Skeletal muscle tissue (tissue), 4 donors: ENCODE results near the gene SLC34A3. TPM values are rescaled to one million over a fixed set of nuclear protein-coding genes. Genes with fewer than 3 reads are reported as not detected.

Experiments
- H3K27ac ChIP-seq: one replicate; pipeline ENCODE4 v1.7.0; 2013; ENCODE audit warnings: mild to moderate bottlenecking, low read depth, low read length, inconsistent platforms
- H3K27me3 ChIP-seq, 3 donors: one replicate each; pipeline ENCODE4 v1.7.0; 2013; ENCODE audit warnings: low read length in 3 of 3; ENCODE audit not compliant: control insufficient read depth in 3 of 3, insufficient read depth in 3 of 3
- H3K36me3 ChIP-seq, 3 donors: one replicate each; pipeline ENCODE4 v1.7.0; 2013; ENCODE audit warnings: low read length in 3 of 3; ENCODE audit not compliant: control insufficient read depth in 3 of 3, insufficient read depth in 3 of 3
- H3K4me1 ChIP-seq, 3 donors: one replicate each; pipeline ENCODE4 v1.7.0; 2013; ENCODE audit warnings: low read length in 3 of 3, mild to moderate bottlenecking in 3 of 3; ENCODE audit not compliant: control insufficient read depth in 3 of 3, insufficient read depth in 3 of 3
- H3K4me3 ChIP-seq, 3 donors: one replicate each; pipeline ENCODE4 v1.7.0; 2013; ENCODE audit warnings: low read length in 3 of 3
- H3K9ac ChIP-seq, 3 donors: one replicate each; pipeline ENCODE4 v1.7.0; 2013; ENCODE audit warnings: low read length in 3 of 3, mild to moderate bottlenecking in 3 of 3, moderate library complexity in 2 of 3, low read depth in 1 of 3
- H3K9me3 ChIP-seq, 3 donors: one replicate each; pipeline ENCODE4 v1.7.0; 2013; ENCODE audit warnings: low read length in 3 of 3; ENCODE audit not compliant: control insufficient read depth in 3 of 3
- total RNA-seq: library from RNA; depleted of rRNA; stranded (reverse); fragments of >200 nt; gene quantifications from one replicate; pipeline ENCODE4 v1.2.3, GENCODE V29; 2014
- donor health status: Osteomylitis.

The SLC34A3 gene
- total RNA-seq, 1 donor from 2014 or later: not detected

- H3K27me3 ChIP-seq: no peaks in the 10 kb centered on the region
- H3K27ac ChIP-seq: peak overlapping the region; percentile 73
- peak overlapping the region; percentile 96 to 99 (median 97) for H3K4me3 ChIP-seq
- peak overlapping the region; percentile 84 to 93 (median 91) for H3K9ac ChIP-seq
- H3K9me3 ChIP-seq: no peaks in the 10 kb centered on the region
- peaks cover 51 to 62% (median 52%) of the 10 kb centered on the region in 3 donors for H3K4me1 ChIP-seq
- H3K36me3 ChIP-seq: peaks cover 3 to 12% (median 3%) of the 10 kb centered on the region in 3 donors
Measured at GRCh38 chr9:137204731-137205125, 26.0 kb upstream of the SLC34A3 start.

GRCh38 chr9:137205126-137206069 lies 25.3 kb upstream of the SLC34A3 start, which contains the start of the genes NDOR1 and TMEM203:
NDOR1 (plus strand) TSS chr9:137205700; CDS start chr9:137205778, 78 bp downstream.
TMEM203 (minus strand) TSS chr9:137205648; CDS start chr9:137205414, 234 bp downstream.
- peak within 1 kb of the TSS; percentile 84 to 93 (median 91) for H3K9ac ChIP-seq
- peak within 1 kb of the TSS; percentile 73 for H3K27ac ChIP-seq
- no peaks in the 10 kb centered on the region for H3K9me3 ChIP-seq
- H3K4me3 ChIP-seq: peak within 1 kb of the TSS; percentile 96 to 99 (median 97)
- H3K4me1 ChIP-seq: peaks cover 51 to 61% (median 52%) of the 10 kb centered on the region in 3 donors
- peaks cover 3 to 12% (median 3%) of the 10 kb centered on the region in 3 donors for H3K36me3 ChIP-seq
- H3K27me3 ChIP-seq: no peaks in the 10 kb centered on the region

- H3K9ac ChIP-seq: peak overlapping the region; percentile 84 to 93 (median 91)
Measured at GRCh38 chr9:137206602-137207001, 24.1 kb upstream of the SLC34A3 start.

GRCh38 chr9:137211532-137211931 lies 19.2 kb upstream of the SLC34A3 start:
- Histone ChIP-seq H3K36me3 (peaks cover 3 to 12% (median 5%) of the 10 kb centered on the region in 3 donors), H3K4me3 (no peak overlapping the region), H3K4me1 (peaks cover 4 to 12% (median 5%) of the 10 kb centered on the region in 3 donors)

More at GRCh38 chr9:137206602-137207001, 24.1 kb upstream of the SLC34A3 start:
- peaks cover 3 to 12% (median 3%) of the 10 kb centered on the region in 3 donors for H3K36me3 ChIP-seq
- peak overlapping the region; percentile 96 to 99 (median 97) for H3K4me3 ChIP-seq
- H3K27ac ChIP-seq: no peak overlapping the region
- H3K27me3 ChIP-seq: no peaks in the 10 kb centered on the region
- H3K9me3 ChIP-seq: no peaks in the 10 kb centered on the region
- H3K4me1 ChIP-seq: peaks cover 45 to 54% (median 46%) of the 10 kb centered on the region in 3 donors

GRCh38 chr9:137212520-137212919 lies 18.2 kb upstream of the SLC34A3 start:
- Histone ChIP-seq H3K36me3 (peaks cover 1 to 6% (median 5%) of the 10 kb centered on the region in 3 donors), H3K27ac (no peak overlapping the region), H3K4me3 (no peak overlapping the region), H3K9ac (no peak overlapping the region), H3K4me1 (peaks cover 4 to 12% (median 7%) of the 10 kb centered on the region in 3 donors), H3K9me3 (no peaks in the 10 kb centered on the region), H3K27me3 (no peaks in the 10 kb centered on the region)

More at GRCh38 chr9:137211532-137211931, 19.2 kb upstream of the SLC34A3 start:
- Histone ChIP-seq H3K27me3 (no peaks in the 10 kb centered on the region), H3K27ac (no peak overlapping the region), H3K9ac (no peak overlapping the region), H3K9me3 (no peaks in the 10 kb centered on the region)

- H3K27me3 ChIP-seq: no peaks in the 10 kb centered on the region
- no peak overlapping the region for H3K4me3 ChIP-seq
- H3K9ac ChIP-seq: no peak overlapping the region
- H3K27ac ChIP-seq: no peak overlapping the region
- no peaks in the 10 kb centered on the region for H3K9me3 ChIP-seq
- H3K4me1 ChIP-seq: peaks cover 8 to 19% (median 14%) of the 10 kb centered on the region in 3 donors
- H3K36me3 ChIP-seq: peaks cover 0 to 6% (median 5%) of the 10 kb centered on the region in 3 donors
Measured at GRCh38 chr9:137213160-137214060, 17.3 kb upstream of the SLC34A3 start.

GRCh38 chr9:137214620-137215019 lies 16.1 kb upstream of the SLC34A3 start:
- Histone ChIP-seq H3K4me1 (peaks cover 8 to 27% (median 14%) of the 10 kb centered on the region in 3 donors), H3K27ac (no peak overlapping the region), H3K36me3 (peaks cover 0 to 2% (median 0%) of the 10 kb centered on the region in 3 donors), H3K9ac (no peak overlapping the region), H3K4me3 (no peak overlapping the region), H3K9me3 (no peaks in the 10 kb centered on the region), H3K27me3 (no peaks in the 10 kb centered on the region)

GRCh38 chr9:137215196-137215986 lies 15.3 kb upstream of the SLC34A3 start:
- no peak overlapping the region for H3K27ac ChIP-seq
- peaks cover 8 to 27% (median 14%) of the 10 kb centered on the region in 3 donors for H3K4me1 ChIP-seq
- H3K4me3 ChIP-seq: no peak overlapping the region
- no peaks in the 10 kb centered on the region for H3K27me3 ChIP-seq
- no peak overlapping the region for H3K9ac ChIP-seq
- peaks cover 0 to 2% (median 0%) of the 10 kb centered on the region in 3 donors for H3K36me3 ChIP-seq
- H3K9me3 ChIP-seq: no peaks in the 10 kb centered on the region
